Calu3 (cell line): ENCODE results near the gene CENPO. TPM values are rescaled to one million over a fixed set of nuclear protein-coding genes. Genes with fewer than 3 reads are reported as not detected.

Experiments used
- BruUV-seq: library from RNA; stranded (reverse); fragments of 400-500 nt; replicated peaks from 2 replicates; lab custom pipeline; 2021; lab: Mats Ljungman, UMichigan
- CTCF ChIA-PET: fragments of 300-600 bp; sonication (Branson Sonifier 250); formaldehyde crosslinking; loops from one replicate; lab custom pipeline; 2022; ENCODE audit warnings: antibody characterized with exemption; lab: Charles Lee
- DNase-seq: peaks from one replicate; pipeline ENCODE4 v3.0.0; 2022
- H3K27ac Mint-ChIP-seq: one replicate; pipeline ENCODE4 v1.8.0; 2022; ENCODE audit warnings: mixed read lengths; ENCODE audit not compliant: unreplicated experiment
- H3K27me3 Mint-ChIP-seq: one replicate; pipeline ENCODE4 v1.8.0; 2022; ENCODE audit warnings: mixed read lengths; ENCODE audit not compliant: unreplicated experiment
- H3K36me3 Mint-ChIP-seq: one replicate; pipeline ENCODE4 v1.8.0; 2022; ENCODE audit warnings: mild to moderate bottlenecking, moderate library complexity, mixed read lengths; ENCODE audit not compliant: insufficient read depth, unreplicated experiment
- H3K4me1 Mint-ChIP-seq: one replicate; pipeline ENCODE4 v1.8.0; 2022; ENCODE audit warnings: mild to moderate bottlenecking, low read depth, mixed read lengths; ENCODE audit not compliant: unreplicated experiment
- H3K4me3 Mint-ChIP-seq: one replicate; pipeline ENCODE4 v1.8.0; 2022; ENCODE audit warnings: mild to moderate bottlenecking, low read depth, moderate library complexity, mixed read lengths; ENCODE audit not compliant: unreplicated experiment
- H3K9me3 Mint-ChIP-seq: one replicate; pipeline ENCODE4 v1.8.0; 2022; ENCODE audit warnings: low read depth, mixed read lengths; ENCODE audit not compliant: unreplicated experiment
- CTCF ChIP-seq: fragments of 200-600 bp; IDR thresholded peaks from one replicate; pipeline ENCODE4 v1.8.0; 2022; ENCODE audit warnings: antibody characterized with exemption; ENCODE audit not compliant: unreplicated experiment
- intact Hi-C: fragments of 100-400 bp; cut with micrococcal nuclease; formaldehyde crosslinking; loops from one replicate; pipeline ENCODE4 v1.10.0; 2022; ENCODE audit not compliant: unreplicated experiment
- total RNA-seq: library from RNA; stranded (reverse); gene quantifications from 2 replicates; pipeline ENCODE4 v1.2.3, GENCODE V29; 2022

The CENPO gene
- total RNA-seq, 1 experiment from 2014 or later = 43.1 TPM

- DNase-seq = no peak
- no peaks in the 10 kb centered on the region for H3K4me1 Mint-ChIP-seq
- no peak overlapping the region for H3K4me3 Mint-ChIP-seq
- H3K27ac Mint-ChIP-seq = no peak overlapping the region
- CTCF ChIA-PET = no interaction called here
- intact Hi-C loops = no loop called here
- no peak for TF ChIP-seq CTCF
- no peaks in the 10 kb centered on the region for H3K9me3 Mint-ChIP-seq
- no peaks in the 10 kb centered on the region for H3K36me3 Mint-ChIP-seq
- BruUV-seq = no TSS peak
- H3K27me3 Mint-ChIP-seq = no peaks in the 10 kb centered on the region
These were observed 18.9 kb upstream of the CENPO start for GRCh38 chr2:24774373-24774772.

- H3K27me3 Mint-ChIP-seq = no peaks in the 10 kb centered on the region
- no peaks in the 10 kb centered on the region for H3K4me1 Mint-ChIP-seq
- no TSS peak for BruUV-seq
- CTCF ChIA-PET = interaction anchor here (0.6 to 1.9 kb wide), 3 partner anchors 12 to 244 kb away, joined by 3 to 7 read pairs (median 4); partner anchors contain the start of genes CENPO and PTRHD1
- peak; percentile 29 for DNase-seq
- no peak overlapping the region for H3K27ac Mint-ChIP-seq
- intact Hi-C loops = no loop called here
- TF ChIP-seq CTCF = no peak
- no peak overlapping the region for H3K4me3 Mint-ChIP-seq
- H3K9me3 Mint-ChIP-seq = peaks cover 5% of the 10 kb centered on the region
- H3K36me3 Mint-ChIP-seq = no peaks in the 10 kb centered on the region
These were observed 14.1 kb upstream of the CENPO start for GRCh38 chr2:24779116-24779515.

- CTCF ChIA-PET = no interaction called here
- H3K36me3 Mint-ChIP-seq = no peaks in the 10 kb centered on the region
- TF ChIP-seq CTCF = no peak
- H3K9me3 Mint-ChIP-seq = peaks cover 5% of the 10 kb centered on the region
- H3K4me3 Mint-ChIP-seq = no peak overlapping the region
- no peaks in the 10 kb centered on the region for H3K4me1 Mint-ChIP-seq
- DNase-seq = no peak
- no TSS peak for BruUV-seq
- H3K27ac Mint-ChIP-seq = no peak overlapping the region
- intact Hi-C loops = no loop called here
- H3K27me3 Mint-ChIP-seq = no peaks in the 10 kb centered on the region
These were observed 9.6 kb upstream of the CENPO start for GRCh38 chr2:24783641-24784040.

GRCh38 chr2:24785671-24786321 lies 7.4 kb upstream of the CENPO start:
- H3K27me3 Mint-ChIP-seq = no peaks in the 10 kb centered on the region
- CTCF ChIA-PET = no interaction called here

More at GRCh38 chr2:24785671-24786321, 7.4 kb upstream of the CENPO start:
- Mint-ChIP-seq H3K9me3 (peaks cover 3% of the 10 kb centered on the region), H3K4me1 (no peaks in the 10 kb centered on the region), H3K27ac (no peak overlapping the region), H3K36me3 (no peaks in the 10 kb centered on the region), H3K4me3 (no peak overlapping the region)
- BruUV-seq = no TSS peak
- DNase-seq = no peak
- intact Hi-C loops = no loop called here
- TF ChIP-seq CTCF = no peak
